ENCODE results near the gene OSCAR. TPM values are rescaled to one million over a fixed set of nuclear protein-coding genes. Genes with fewer than 3 reads are reported as not detected.

The OSCAR gene
- total and polyA plus RNA-seq, 10 of the 15 experiments (the other 5 are each of a cell fraction or from before 2014, with no cell fraction given) = 0.08 to 0.27 (median 0.10) TPM; not detected in 7

DNA sequence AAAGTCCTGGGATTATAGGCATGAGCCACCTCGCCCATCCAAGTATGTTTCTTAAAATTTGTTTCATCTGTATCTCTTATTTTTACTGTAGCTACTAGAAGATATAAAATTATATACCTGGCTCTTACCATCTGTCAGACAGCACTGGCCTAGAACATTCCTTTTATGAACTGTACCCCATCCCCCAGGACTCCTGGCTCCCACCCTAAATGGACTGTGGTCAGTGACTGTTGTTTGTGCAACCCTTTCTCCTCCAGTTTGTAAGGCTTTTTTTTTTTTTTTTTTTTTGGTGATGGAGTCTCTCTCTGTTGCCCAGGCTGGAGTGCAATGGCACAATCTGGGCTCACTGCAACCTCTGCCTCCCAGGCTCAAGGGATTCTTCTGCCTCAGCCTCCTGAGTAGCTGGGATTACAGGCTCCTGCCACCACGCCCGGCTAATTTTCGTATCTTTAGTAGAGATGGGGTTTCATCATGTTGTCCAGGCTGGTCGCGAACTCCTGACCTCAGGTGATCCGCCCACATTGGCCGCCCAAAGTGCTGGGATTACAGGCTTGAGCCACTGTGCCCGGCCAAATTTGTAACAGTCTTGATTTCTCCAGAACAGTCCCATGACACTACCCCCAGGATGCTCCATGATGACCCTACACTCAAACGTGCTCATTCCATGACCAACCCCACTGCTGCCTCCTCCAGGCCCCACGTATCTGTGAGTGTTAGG, 4.6 kb upstream of the OSCAR start:
- BruUV-seq (replicated peaks) = no TSS peak
- ATAC-seq (no peak), FAIRE-seq (no peak), DNase-seq (ENCODE audit: low read depth, low spot score) (no peak)
- H3K9ac ChIP-seq (ENCODE audit: control insufficient read depth, insufficient read depth, low read length) = no peak overlapping the region
- ChIA-PET SMC1A (ENCODE audit: uncharacterized antibody, unreplicated experiment) (no interaction called here), CTCF (interaction anchor here (1.1 kb wide), 1 partner anchor 31 kb away, joined by 3 read pairs; no protein-coding TSS in a partner anchor), POLR2A (no interaction called here), RAD21 (ENCODE audit: unreplicated experiment) (no interaction called here)
- 89% methylated on average over 11 of the region's 11 CpGs for WGBS (ENCODE audit: insufficient coverage, insufficient replicate concordance, low lambda C conversion rate, missing lambda C conversion rate)
- H3K4me1 ChIP-seq (ENCODE audit: control insufficient read depth, insufficient read depth, low read length) = no peaks in the 10 kb centered on the region
- H3K27ac ChIP-seq (ENCODE audit: control insufficient read depth, insufficient read depth) = no peak overlapping the region
- H3K79me2 ChIP-seq (ENCODE audit: control insufficient read depth, insufficient read depth, low read length) = peaks cover 9% of the 10 kb centered on the region
- no peaks in the 10 kb centered on the region for H3K9me3 ChIP-seq (replicated peaks; ENCODE audit: control insufficient read depth, insufficient read depth, low read length)
- no peak overlapping the region for H3K4me3 ChIP-seq
- no peak overlapping the region for H3K4me2 ChIP-seq (ENCODE audit: control insufficient read depth, insufficient read depth)
- no peaks in the 10 kb centered on the region; the same call in 1 of the 2 replicates for H4K20me1 ChIP-seq (ENCODE audit: control insufficient read depth, insufficient read depth)
- H3K27me3 ChIP-seq (replicated peaks in 1 of 2; ENCODE audit: control insufficient read depth in 2 of 2, insufficient read depth in 2 of 2, low read length in 1 of 2) = no peaks in the 10 kb centered on the region
- in situ Hi-C loops (cut with MboI) (no loop called here), intact Hi-C loops (cut with micrococcal nuclease; ENCODE audit: unreplicated experiment) (loop anchor here (10.0 kb wide), 2 partner anchors 580 to 1000 kb away; partner anchors contain the start of gene ZNF160)
- TF ChIP-seq, protein P1, sequence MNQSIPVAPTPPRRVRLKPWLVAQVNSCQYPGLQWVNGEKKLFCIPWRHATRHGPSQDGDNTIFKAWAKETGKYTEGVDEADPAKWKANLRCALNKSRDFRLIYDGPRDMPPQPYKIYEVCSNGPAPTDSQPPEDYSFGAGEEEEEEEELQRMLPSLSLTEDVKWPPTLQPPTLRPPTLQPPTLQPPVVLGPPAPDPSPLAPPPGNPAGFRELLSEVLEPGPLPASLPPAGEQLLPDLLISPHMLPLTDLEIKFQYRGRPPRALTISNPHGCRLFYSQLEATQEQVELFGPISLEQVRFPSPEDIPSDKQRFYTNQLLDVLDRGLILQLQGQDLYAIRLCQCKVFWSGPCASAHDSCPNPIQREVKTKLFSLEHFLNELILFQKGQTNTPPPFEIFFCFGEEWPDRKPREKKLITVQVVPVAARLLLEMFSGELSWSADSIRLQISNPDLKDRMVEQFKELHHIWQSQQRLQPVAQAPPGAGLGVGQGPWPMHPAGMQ (IDR thresholded peaks at IDR 0.05; ENCODE audit: borderline replicate concordance) = no peak
- TF ChIP-seq MXI1 (IDR thresholded peaks at IDR 0.05; ENCODE audit: low read depth, low read length) = no peak
- no peak for TF ChIP-seq EED (IDR thresholded peaks at IDR 0.05; ENCODE audit: low read depth)
- no peak for TF ChIP-seq YY1 (IDR thresholded peaks at IDR 0.05; ENCODE audit: low read depth, low read length)
- TF ChIP-seq ATF3 (IDR thresholded peaks at IDR 0.05; ENCODE audit: borderline replicate concordance, extremely low read depth, low read depth, low read length) = no peak
- no peak for TF ChIP-seq RCOR1 (conservative IDR thresholded peaks at IDR 0.05; ENCODE audit: low read depth, low read length)
- TF ChIP-seq HDAC2 (IDR thresholded peaks at IDR 0.05) = no peak
- TF ChIP-seq LARP7 (IDR thresholded peaks at IDR 0.05) = no peak
- TF ChIP-seq SREBF2 (IDR thresholded peaks at IDR 0.05; ENCODE audit: low read length) = no peak
- TF ChIP-seq, protein P2, sequence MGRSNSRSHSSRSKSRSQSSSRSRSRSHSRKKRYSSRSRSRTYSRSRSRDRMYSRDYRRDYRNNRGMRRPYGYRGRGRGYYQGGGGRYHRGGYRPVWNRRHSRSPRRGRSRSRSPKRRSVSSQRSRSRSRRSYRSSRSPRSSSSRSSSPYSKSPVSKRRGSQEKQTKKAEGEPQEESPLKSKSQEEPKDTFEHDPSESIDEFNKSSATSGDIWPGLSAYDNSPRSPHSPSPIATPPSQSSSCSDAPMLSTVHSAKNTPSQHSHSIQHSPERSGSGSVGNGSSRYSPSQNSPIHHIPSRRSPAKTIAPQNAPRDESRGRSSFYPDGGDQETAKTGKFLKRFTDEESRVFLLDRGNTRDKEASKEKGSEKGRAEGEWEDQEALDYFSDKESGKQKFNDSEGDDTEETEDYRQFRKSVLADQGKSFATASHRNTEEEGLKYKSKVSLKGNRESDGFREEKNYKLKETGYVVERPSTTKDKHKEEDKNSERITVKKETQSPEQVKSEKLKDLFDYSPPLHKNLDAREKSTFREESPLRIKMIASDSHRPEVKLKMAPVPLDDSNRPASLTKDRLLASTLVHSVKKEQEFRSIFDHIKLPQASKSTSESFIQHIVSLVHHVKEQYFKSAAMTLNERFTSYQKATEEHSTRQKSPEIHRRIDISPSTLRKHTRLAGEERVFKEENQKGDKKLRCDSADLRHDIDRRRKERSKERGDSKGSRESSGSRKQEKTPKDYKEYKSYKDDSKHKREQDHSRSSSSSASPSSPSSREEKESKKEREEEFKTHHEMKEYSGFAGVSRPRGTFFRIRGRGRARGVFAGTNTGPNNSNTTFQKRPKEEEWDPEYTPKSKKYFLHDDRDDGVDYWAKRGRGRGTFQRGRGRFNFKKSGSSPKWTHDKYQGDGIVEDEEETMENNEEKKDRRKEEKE (IDR thresholded peaks at IDR 0.05) = no peak
- TF ChIP-seq ATF2 (IDR thresholded peaks at IDR 0.05; ENCODE audit: low read length) = no peak
- no peak for TF ChIP-seq SP1 (IDR thresholded peaks at IDR 0.05; ENCODE audit: low read depth, low read length)
- no peak for TF ChIP-seq NFIC (IDR thresholded peaks at IDR 0.05; ENCODE audit: low read depth, low read length)
- TF ChIP-seq HDGF (IDR thresholded peaks at IDR 0.05) = no peak
- no peak for TF ChIP-seq RUNX3 (IDR thresholded peaks at IDR 0.05; ENCODE audit: low read length)
- no peak overlapping the region for H2AFZ ChIP-seq (ENCODE audit: control insufficient read depth, low read depth, low read length)
- peaks cover 9 to 15% of the 10 kb centered on the region in 2 experiments; a peak in 3 of 4 replicates for H3K36me3 ChIP-seq (ENCODE audit: control insufficient read depth in 2 of 2, insufficient read depth in 2 of 2, low read length in 1 of 2)
